ENCODE measurements around the gene ZNF280D.

The ZNF280D gene

GRCh38 chr15:56739964-56740640, 6.8 kb upstream of the ZNF280D start:
- TF ChIP-seq CTCF (IDR thresholded peaks at IDR 0.05) = no peak

GRCh38 chr15:56739474-56739873, 6.2 kb upstream of the ZNF280D start:
- no peak for TF ChIP-seq CTCF (IDR thresholded peaks at IDR 0.05)

- TF ChIP-seq CTCF (IDR thresholded peaks at IDR 0.05) = no peak
Measured at GRCh38 chr15:56737791-56738190, 4.5 kb upstream of the ZNF280D start.

- TF ChIP-seq CTCF (IDR thresholded peaks at IDR 0.05) = no peak
Measured at GRCh38 chr15:56736881-56737707, 3.8 kb upstream of the ZNF280D start.

- no peak for TF ChIP-seq CTCF (IDR thresholded peaks at IDR 0.05)
Measured at GRCh38 chr15:56736308-56736707, 3.0 kb upstream of the ZNF280D start.

GRCh38 chr15:56735589-56735988, 2.3 kb upstream of the ZNF280D start:
- TF ChIP-seq CTCF (IDR thresholded peaks at IDR 0.05) = no peak

GRCh38 chr15:56734013-56734635, 815 bp upstream of the ZNF280D start:
- no peak for TF ChIP-seq CTCF (IDR thresholded peaks at IDR 0.05)
